ENCODE measurements around the gene SUPT3H. TPM values are rescaled to one million over a fixed set of nuclear protein-coding genes. Genes with fewer than 3 reads are reported as not detected.

SUPT3H gene
- total and polyA plus RNA-seq, 2 of the 13 experiments (the other 11 are each of a cell fraction or from before 2014, with no cell fraction given), result 11.9 to 36.1 TPM

DNA sequence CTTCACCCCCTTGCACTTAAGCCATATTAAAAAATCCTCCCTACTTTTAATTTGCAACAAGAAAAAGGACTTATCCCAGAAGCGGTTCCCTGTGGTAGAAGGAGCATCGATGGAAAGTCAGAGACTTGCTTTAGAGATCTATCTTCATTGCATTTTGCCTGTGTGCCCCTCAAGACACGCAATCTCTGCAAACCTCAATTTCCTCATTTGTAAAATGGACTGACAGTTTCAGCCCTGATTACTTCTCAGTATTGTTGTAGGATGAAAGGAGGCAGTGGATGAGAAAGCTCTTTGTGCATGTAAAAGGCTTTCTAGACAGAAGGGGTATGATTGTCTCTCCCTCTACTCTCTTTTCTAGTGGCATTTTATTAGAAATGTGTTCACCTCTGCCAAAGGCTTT lies 580.0 kb downstream of the SUPT3H start (continued):
- TF ChIP-seq, protein P1, sequence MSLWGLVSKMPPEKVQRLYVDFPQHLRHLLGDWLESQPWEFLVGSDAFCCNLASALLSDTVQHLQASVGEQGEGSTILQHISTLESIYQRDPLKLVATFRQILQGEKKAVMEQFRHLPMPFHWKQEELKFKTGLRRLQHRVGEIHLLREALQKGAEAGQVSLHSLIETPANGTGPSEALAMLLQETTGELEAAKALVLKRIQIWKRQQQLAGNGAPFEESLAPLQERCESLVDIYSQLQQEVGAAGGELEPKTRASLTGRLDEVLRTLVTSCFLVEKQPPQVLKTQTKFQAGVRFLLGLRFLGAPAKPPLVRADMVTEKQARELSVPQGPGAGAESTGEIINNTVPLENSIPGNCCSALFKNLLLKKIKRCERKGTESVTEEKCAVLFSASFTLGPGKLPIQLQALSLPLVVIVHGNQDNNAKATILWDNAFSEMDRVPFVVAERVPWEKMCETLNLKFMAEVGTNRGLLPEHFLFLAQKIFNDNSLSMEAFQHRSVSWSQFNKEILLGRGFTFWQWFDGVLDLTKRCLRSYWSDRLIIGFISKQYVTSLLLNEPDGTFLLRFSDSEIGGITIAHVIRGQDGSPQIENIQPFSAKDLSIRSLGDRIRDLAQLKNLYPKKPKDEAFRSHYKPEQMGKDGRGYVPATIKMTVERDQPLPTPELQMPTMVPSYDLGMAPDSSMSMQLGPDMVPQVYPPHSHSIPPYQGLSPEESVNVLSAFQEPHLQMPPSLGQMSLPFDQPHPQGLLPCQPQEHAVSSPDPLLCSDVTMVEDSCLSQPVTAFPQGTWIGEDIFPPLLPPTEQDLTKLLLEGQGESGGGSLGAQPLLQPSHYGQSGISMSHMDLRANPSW (CRISPR knock-in tag; IDR thresholded peaks at IDR 0.05; ENCODE audit: borderline replicate concordance), result no peak
- TF ChIP-seq SNAPC2 (CRISPR knock-in tag; IDR thresholded peaks at IDR 0.05), result no peak
- no peak for TF ChIP-seq ZNF660 (CRISPR knock-in tag; IDR thresholded peaks at IDR 0.05; ENCODE audit: borderline replicate concordance, low read depth)
- TF ChIP-seq TMF1 (CRISPR knock-in tag; IDR thresholded peaks at IDR 0.05; ENCODE audit: low read depth), result no peak
- TF ChIP-seq KLF13 (CRISPR knock-in tag; IDR thresholded peaks at IDR 0.05), result no peak
- TF ChIP-seq ZNF616 (CRISPR knock-in tag; IDR thresholded peaks at IDR 0.05; ENCODE audit: low read depth), result no peak
- no peak for TF ChIP-seq KLF16 (CRISPR knock-in tag; IDR thresholded peaks at IDR 0.05)
- no peak for TF ChIP-seq U2AF2 (IDR thresholded peaks at IDR 0.05; ENCODE audit: low read depth, low read length)
- TF ChIP-seq NFRKB (IDR thresholded peaks at IDR 0.05), result no peak
- TF ChIP-seq, protein P2, sequence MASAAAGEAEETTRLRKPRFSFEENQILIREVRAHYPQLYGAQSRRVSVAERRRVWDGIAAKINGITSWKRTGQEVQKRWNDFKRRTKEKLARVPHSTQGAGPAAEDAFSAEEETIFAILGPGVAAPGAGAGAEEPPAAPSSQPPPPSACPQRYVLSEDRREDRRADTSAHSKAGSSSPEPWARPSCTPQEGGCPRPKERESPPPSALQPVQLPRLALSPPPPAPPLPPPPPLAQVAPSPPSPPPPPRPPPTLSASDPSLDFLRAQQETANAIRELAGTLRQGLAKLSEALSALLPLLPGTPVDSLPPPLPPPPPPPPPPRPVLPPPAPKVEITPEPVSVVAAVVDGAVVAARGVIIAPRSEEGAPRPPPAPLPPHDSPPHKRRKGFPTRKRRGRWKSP (CRISPR knock-in tag; IDR thresholded peaks at IDR 0.05), result no peak
- TF ChIP-seq HNRNPL (IDR thresholded peaks at IDR 0.05; ENCODE audit: low read depth, low read length), result no peak
- TF ChIP-seq STAT5B (CRISPR knock-in tag; IDR thresholded peaks at IDR 0.05), result no peak

Data from HepG2 (cell line).